ENCODE measurements around the gene ACADS. TPM values are rescaled to one million over a fixed set of nuclear protein-coding genes. Genes with fewer than 3 reads are reported as not detected.

The ACADS gene
- total RNA-seq, 3 donors from 2014 or later, result 84.8 to 175 (median 129) TPM

- peaks cover 32% of the 10 kb centered on the region for H3K4me1 ChIP-seq (ENCODE audit: low read depth)
- ATAC-seq, result no peak
- no peaks in the 10 kb centered on the region for H3K9me3 ChIP-seq
- intact Hi-C loops (cut with DNase I, micrococcal nuclease), result no loop called here
- DNase-seq, result no peak
- no peaks in the 10 kb centered on the region for H3K36me3 ChIP-seq (ENCODE audit: low read depth)
- TF ChIP-seq, protein P1, sequence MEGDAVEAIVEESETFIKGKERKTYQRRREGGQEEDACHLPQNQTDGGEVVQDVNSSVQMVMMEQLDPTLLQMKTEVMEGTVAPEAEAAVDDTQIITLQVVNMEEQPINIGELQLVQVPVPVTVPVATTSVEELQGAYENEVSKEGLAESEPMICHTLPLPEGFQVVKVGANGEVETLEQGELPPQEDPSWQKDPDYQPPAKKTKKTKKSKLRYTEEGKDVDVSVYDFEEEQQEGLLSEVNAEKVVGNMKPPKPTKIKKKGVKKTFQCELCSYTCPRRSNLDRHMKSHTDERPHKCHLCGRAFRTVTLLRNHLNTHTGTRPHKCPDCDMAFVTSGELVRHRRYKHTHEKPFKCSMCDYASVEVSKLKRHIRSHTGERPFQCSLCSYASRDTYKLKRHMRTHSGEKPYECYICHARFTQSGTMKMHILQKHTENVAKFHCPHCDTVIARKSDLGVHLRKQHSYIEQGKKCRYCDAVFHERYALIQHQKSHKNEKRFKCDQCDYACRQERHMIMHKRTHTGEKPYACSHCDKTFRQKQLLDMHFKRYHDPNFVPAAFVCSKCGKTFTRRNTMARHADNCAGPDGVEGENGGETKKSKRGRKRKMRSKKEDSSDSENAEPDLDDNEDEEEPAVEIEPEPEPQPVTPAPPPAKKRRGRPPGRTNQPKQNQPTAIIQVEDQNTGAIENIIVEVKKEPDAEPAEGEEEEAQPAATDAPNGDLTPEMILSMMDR (IDR thresholded peaks at IDR 0.05), result no peak
- no peak overlapping the region for H3K4me3 ChIP-seq
Observed at GRCh38 chr12:120693848-120694247, 31.8 kb upstream of the ACADS start.

GRCh38 chr12:120696626-120697025 lies 29.0 kb upstream of the ACADS start:
- ATAC-seq (peak; percentile 84), DNase-seq (no peak)
- H3K36me3 ChIP-seq (ENCODE audit: low read depth), result no peaks in the 10 kb centered on the region
- no peak overlapping the region for H3K4me3 ChIP-seq
- intact Hi-C loops (cut with DNase I, micrococcal nuclease), result no loop called here
- H3K9me3 ChIP-seq, result no peaks in the 10 kb centered on the region
- H3K4me1 ChIP-seq (ENCODE audit: low read depth), result peaks cover 18% of the 10 kb centered on the region
- TF ChIP-seq, protein P1 (IDR thresholded peaks at IDR 0.05), result no peak

- Histone ChIP-seq H3K36me3 (ENCODE audit: low read depth) (no peaks in the 10 kb centered on the region), H3K4me1 (ENCODE audit: low read depth) (peaks cover 11% of the 10 kb centered on the region), H3K4me3 (no peak overlapping the region), H3K9me3 (no peaks in the 10 kb centered on the region)
- intact Hi-C loops (cut with DNase I, micrococcal nuclease), result no loop called here
- no peak for ATAC-seq
- no peak for DNase-seq
- TF ChIP-seq, protein P1 (IDR thresholded peaks at IDR 0.05), result no peak
Observed at GRCh38 chr12:120697344-120697743, 28.3 kb upstream of the ACADS start.

- Histone ChIP-seq H3K9me3 (no peaks in the 10 kb centered on the region), H3K4me1 (ENCODE audit: low read depth) (no peaks in the 10 kb centered on the region), H3K36me3 (ENCODE audit: low read depth) (no peaks in the 10 kb centered on the region), H3K4me3 (no peak overlapping the region)
- TF ChIP-seq, protein P1 (IDR thresholded peaks at IDR 0.05), result no peak
- intact Hi-C loops (cut with DNase I, micrococcal nuclease), result no loop called here
- no peak for DNase-seq
- no peak for ATAC-seq
Observed at GRCh38 chr12:120698665-120699064, 27.0 kb upstream of the ACADS start.

- ATAC-seq (no peak), DNase-seq (no peak)
- TF ChIP-seq, protein P1 (IDR thresholded peaks at IDR 0.05), result no peak
- Histone ChIP-seq H3K4me1 (ENCODE audit: low read depth) (no peaks in the 10 kb centered on the region), H3K36me3 (ENCODE audit: low read depth) (no peaks in the 10 kb centered on the region), H3K4me3 (no peak overlapping the region), H3K9me3 (no peaks in the 10 kb centered on the region)
- intact Hi-C loops (cut with DNase I, micrococcal nuclease), result no loop called here
Observed at GRCh38 chr12:120699553-120699952, 26.1 kb upstream of the ACADS start.

DNA sequence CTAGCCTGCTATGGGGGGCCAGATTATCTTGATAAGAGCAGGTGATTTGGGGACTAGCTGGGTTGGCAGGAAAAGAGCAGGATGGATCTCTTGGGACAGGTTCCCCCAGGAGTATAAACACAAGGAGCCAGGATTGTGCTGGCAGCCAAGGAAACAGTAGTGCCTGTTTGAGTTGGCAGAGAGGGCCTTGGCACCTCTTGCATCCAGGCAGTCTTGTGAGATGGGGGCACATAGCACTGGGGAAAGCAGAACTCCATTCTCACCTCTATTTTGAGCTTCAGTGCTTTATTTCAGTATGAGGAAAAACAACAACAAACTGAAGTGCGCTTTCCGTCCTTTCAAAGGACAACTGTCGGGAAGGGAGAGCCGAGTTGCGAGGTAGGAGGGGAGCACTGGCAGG lies 24.7 kb upstream of the ACADS start:
- ATAC-seq (no peak), DNase-seq (no peak)
- no peaks in the 10 kb centered on the region for H3K9me3 ChIP-seq
- TF ChIP-seq, protein P1 (IDR thresholded peaks at IDR 0.05), result no peak
- no peak overlapping the region for H3K4me3 ChIP-seq
- no peaks in the 10 kb centered on the region for H3K4me1 ChIP-seq (ENCODE audit: low read depth)
- no peaks in the 10 kb centered on the region for H3K36me3 ChIP-seq (ENCODE audit: low read depth)
- intact Hi-C loops (cut with DNase I, micrococcal nuclease), result loop anchor here in 1 of 2 donors (10.0 kb wide), 1 partner anchor 56 kb away; the partner anchor contains the start of gene CABP1
